A172 (cell line): ENCODE data around the gene MLXIP. TPM values are rescaled to one million over a fixed set of nuclear protein-coding genes. Genes with fewer than 3 reads are reported as not detected.
A peak's percentile ranks its signal among the peaks of the same experiment; 100 is the strongest.
"Not testable (repeated sequence)": the region's sequence is repeated elsewhere in the genome, so short reads cannot be mapped to it uniquely, and the experiment has no call there.

Experiments
- DNase-seq: peaks from one replicate; pipeline ENCODE4 v3.0.0-alpha.2; 2015; ENCODE audit warnings: low spot score
- total RNA-seq: library from RNA; depleted of rRNA; stranded (reverse); fragments of >200 nt; shearing (Covaris generic); gene quantifications from 2 replicates; pipeline ENCODE4 v1.2.3, GENCODE V29; 2014

MLXIP gene
- total RNA-seq, 1 experiment from 2014 or later: 5.4 TPM

DNA sequence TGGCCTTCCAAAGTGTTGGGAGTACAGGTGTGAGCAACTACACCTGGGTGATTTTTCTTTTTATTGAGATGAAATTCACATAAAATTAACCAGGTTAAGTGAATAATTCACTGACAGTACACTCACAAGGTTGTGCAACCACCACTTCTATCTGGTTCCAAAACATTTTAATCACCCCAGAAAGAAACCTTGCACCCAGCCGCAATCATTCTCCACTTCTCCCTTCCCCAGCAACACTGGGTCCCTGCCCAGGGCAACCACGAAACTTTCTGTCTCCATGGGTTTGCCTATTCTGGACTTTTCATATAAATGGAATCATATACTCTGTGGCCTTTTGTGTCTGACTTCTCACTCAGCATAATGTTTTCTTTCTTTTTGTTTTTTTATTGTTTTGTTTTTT lies 26.3 kb upstream of the MLXIP start:
- DNase-seq: no peak

DNA sequence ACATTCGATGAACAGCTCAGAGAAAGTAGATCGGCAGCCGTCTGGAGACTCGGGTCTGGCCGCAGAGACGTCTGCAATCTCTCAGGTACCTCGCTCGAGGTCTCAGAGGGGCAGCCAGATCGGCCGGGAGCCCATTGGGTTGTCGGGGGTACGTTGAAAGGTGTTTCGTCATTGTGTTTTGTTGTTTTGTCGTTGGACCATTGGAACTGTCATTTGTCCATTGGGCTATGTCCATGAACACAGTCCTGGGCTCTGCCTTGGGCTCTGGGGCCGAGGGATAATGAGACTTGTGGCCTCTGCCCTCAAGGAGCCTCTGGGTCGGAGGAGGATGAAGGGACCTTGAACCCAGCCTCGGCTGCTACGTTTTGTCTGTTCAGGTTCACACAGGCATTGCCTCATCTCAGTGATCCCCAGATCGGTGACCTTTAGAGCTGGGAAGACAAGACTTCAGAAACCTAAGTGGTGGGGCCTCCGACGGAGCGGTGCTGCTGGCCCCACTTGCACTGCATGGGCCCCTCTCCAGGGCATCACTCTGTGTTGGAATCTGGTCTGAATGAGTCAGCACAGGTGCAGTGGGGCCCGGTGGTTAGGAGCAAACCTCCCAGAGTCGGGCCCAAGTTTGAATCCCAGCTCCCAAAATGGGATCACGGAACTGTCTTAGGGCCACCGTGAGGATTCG lies 23.6 kb upstream of the MLXIP start:
- no peak for DNase-seq

DNA sequence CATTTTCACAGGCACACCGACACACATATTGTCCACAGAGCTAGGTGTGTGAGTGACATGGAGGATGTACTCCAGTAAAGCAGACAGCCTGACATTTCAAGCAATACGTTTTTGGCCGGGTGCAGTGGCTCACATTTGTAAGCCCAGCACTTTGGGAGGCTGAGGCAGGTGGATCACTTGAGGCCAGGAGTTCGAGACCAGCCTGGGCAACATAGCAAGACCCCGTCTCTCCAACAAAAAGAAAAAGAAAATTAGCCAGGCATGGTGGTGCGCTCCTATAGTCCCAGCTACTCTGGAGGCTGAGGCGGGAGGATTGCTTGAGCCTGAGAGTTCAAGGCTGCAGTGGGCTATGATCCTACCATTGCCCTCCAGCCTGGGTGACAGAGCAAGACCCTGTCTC lies 22.1 kb upstream of the MLXIP start:
- not testable (repeated sequence) for DNase-seq

DNA sequence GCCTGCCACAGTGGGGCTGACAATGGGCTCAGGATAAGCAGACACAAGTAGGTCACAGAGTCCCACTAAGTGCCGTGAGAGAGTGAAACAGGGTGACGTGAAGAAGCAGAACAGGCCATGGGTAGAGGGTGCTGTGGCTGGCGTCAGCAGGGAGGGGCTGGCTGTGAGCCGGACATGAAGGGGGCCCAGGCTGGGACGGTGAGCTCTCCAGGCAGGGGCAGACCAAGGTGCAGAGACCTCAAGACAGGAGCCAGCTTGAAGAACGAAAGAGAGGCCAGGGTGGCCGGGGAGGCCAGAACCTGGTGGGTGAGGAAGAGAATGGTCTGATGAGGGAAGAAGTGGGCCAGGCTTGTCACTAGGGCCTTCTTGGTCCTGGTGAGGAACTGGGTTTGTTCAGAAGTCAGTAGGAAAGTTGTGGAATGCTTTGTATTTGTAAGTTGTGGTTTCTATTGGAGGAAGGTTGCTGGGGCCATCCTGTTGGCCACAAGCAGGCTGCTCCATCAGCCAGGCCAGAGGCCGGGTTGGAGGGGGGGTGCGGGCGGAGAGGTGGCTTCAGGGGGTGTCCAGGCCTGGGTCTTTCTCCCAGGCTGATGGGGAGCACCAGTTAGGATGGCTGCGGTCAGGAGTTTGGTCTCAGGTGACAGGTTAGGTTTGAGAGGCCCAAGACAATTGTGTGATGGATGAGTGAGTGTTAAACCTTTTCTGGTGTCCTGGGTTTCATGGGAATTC lies 21.4 kb upstream of the MLXIP start:
- no peak for DNase-seq

DNA sequence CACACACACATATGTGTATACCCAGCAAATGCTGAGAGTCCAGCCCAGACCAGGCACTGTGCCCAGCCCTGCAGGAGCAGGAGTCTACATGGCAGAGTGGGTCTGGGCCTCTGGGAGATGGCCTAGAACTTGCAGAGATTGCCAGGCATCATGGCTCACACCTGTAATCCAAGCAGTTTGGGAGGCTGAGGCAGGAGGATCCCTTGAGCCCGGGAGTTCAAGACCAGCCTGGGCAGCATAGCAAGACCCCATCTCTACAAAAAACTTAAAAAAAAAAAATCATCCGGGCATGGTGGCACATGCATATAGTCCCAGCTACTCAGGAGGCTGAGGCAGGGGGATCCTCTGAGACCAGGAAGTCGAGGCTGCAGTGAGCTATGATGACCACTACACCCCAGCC lies 20.8 kb upstream of the MLXIP start:
- no peak for DNase-seq

DNA sequence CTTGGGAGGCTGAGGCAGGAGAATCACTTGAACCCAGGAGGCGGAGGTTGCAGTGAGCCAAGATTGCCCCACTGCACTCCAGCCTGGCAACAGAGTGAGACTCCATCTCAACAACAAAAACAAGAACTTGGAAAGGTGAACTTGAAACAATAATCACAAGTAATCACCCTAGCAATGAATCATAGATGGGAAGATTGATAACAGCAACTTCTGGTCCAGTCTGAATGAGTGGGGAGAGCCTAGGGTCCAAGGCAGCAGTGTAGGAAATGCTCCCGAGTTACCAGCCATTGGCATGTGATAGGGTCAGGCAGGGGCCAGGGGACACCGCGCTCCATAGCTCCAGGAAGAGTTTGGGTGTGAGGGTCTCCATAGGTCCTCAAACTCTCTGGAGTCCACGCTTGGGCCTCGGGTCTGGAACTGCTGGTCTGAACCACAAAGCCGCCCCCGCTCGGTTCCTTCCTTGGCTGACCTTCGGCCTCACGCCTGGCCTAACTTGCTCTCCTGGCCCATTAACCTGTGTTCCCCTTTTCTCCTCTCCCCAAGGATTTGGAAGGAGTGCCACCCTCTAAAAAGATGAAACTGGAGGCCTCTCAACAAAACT lies 19.9 kb upstream of the MLXIP start:
- no peak for DNase-seq

DNA sequence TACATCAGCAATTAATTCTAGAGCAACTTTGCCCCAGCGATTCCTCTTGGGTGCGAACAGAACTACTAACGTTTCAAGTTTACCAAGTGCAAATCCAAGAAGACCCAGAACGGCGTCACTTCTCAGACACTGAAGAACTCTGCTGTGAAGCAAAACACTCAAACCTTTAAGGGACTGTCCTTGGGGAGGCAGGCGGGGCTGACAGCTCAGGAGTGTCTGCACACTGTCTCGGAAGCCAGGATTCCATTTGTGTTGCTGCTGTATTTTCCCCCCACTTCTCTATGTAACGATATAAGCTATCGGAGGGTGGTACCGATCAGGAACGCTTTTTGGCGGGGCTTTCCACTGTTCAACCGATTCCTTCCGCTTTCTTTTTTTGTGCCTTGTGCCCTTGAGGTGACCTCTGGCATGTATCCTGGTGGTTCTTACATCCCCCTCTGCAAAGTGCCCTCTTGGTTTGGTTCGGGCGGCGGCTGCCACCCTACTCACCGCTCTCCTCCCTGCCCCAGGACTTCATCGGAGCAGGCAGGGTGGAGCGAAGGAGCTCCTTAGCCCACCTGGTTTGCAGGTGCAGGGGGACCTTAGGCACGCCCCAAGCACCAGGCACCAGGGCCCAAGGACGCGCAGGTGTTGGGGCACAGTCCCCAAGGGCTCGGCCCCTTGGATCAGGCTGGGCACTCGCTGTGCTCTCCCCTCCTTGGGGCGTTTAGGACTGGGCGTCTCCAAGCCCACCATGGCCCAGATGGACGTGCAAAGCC lies 19.2 kb upstream of the MLXIP start:
- DNase-seq: no peak

DNA sequence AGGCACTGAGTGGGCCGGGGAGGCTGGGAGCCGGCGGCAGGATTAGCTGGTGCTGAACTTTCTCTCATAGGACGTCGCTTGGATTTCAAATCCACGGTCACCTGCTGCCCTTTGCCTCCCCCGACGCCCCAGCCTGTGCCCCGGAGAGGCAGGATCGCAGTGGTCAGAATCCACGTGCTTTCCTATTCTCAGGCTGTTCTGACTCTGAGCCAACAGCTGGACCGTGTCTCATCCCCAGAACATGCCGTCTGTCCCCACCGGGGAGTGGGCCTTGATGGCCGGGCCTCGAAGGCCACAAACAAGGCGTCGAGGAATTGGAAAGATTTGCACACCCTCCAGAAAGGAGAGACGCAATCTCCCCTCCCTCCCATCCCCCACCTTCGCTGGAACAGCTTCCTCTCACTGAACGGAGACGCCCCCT lies 18.5 kb upstream of the MLXIP start:
- DNase-seq: no peak

DNA sequence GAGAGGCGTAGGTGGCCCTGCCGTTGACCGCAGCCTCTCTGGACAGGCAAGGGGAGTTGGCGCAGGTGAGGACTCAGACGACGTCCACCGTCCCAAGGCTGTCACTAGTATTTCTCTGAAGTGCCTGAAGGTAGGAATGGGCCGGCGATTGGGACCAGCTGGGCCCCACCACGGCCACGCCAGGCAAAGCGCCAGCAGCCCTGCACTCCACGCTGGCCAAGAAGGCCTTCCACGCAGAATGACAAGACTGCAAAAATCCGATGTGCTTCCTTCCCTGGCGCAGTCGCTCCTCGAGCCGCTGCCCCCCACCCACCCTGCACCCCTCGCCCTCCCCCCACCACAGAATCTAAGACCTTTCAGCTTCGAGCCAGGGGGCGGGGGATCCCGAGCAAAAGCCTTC lies 17.3 kb upstream of the MLXIP start:
- DNase-seq: no peak

DNA sequence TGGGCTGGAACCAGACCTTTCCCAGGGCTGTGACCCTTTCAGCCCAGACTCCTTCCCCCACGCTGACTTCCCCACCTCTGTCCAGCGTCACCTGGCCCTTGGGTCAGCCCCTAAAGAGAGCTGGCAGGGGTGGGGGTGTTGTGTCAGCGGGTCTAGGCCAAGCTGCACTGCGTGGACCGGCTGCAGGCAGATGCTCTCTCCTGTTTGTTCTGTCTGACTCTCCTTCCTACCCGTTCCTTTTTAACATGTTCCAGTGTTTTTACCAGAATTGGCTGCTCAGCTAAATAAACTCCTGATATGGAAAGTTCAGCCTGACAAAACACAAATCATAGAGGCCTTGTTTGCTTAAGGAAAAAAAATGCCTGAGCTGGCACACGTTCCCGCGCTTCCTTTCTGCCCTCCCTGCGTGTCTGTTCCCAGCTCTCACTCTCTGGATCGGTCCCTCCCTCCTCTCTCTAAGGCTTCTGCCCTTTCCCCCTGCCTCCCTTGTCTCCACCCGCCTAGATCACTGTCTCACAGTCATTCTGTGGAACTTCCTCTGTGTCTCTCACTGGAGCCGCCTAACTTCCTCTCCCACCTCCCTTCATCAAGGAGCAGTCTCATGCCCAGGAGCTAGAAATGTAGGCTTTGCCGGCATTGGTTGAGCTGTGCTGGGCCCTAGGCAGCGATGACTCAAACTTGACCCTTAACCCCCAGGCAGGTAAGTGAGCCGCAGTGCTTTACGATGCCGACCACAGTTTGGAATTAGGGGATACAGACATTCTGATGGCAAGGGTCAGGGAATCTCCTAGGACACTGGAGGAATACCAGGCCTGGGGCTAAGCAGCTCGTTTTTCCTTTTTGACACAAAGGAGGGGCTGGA lies 15.5 kb upstream of the MLXIP start:
- DNase-seq: peak; percentile 60

DNA sequence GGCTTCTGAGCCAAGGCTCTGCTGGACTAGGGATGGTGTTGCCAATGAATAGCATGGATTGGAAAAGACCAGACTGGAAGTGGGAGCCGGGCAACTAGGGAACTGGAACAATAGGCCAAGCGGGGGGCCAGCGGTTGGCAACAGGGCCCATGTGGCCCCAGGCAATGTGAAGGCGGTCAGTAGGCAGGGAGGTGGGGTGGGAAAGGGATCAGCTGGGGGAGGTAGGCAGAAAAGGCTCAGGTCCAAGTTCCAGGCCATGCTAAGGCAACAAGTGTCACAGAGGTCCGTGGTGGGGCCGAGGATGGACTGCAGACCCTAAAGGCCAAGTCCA lies 14.9 kb upstream of the MLXIP start:
- DNase-seq: no peak

DNA sequence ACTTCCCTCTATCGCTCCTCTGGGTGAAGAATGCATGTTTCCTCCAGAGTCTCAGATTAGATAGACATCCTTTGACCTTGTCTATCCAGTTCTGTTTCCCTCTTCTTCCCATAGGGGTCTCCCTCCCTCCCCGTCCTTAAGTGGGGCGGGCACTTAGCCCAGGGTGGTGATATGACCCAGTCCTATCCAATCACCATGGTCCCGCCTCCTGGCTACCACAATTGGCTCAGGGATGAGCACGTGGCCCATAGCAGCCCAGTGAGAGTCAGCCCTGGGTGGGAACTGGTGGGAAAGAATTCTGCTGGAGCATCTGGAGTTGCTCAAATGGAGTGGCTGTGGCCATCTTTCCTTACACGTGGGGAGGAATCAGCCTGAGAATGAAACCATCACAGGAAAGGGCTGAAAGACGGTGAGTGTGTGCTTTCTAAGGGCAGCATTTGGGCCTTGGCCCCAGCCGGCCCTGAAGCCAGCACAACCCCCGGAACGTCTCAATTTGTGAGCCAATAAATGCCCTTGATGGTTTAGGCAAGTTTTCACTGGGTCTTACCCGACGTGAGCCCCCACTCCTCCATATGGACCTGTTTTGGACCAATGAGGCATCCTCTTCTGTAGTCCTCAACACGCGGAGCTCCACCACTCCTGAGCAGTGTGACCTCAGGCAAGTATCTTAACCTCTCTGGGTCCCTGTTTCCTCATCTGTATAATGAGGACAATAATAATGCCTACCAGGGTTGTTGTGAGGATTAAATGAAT lies 14.4 kb upstream of the MLXIP start:
- DNase-seq: peak; percentile 82

DNA sequence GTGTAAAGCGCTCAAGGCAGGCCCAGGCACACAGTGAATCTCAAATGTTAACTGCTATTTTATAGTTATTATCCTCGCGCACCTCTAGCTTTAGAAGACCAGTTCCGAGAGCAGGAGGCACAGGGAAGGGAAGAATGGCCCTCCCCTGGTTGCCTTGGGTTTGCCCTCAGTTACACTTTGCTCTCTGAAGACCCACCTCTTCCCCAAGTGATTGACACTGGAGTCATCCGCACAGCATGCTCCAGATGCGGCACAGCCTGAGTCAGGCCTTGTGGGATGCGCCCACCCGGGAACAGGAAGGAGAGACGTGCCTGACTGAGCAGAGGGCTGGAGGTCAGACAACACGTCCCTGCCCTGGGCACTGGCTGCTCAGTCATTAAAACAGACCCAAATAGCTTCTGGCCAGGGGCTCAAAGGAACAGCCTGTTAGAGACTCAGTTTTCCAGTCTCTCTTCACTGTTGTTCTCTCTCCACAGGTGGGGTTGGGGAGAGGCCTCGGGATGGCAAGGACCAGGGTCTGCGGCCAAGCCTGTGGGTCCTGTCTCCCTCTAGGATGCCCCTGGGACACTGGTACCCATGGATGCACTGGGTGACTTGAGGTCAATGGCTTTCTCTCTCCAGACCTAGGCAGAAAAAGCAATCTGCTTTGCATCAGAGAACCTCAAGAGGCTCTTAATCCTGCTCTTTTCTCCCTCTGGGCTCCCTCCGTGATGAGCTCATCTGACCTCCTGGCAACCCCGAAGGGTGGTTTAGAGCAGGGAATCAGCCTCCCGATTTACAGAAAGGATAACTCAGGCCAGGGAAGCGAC lies 13.6 kb upstream of the MLXIP start:
- DNase-seq: peak; percentile 71

DNA sequence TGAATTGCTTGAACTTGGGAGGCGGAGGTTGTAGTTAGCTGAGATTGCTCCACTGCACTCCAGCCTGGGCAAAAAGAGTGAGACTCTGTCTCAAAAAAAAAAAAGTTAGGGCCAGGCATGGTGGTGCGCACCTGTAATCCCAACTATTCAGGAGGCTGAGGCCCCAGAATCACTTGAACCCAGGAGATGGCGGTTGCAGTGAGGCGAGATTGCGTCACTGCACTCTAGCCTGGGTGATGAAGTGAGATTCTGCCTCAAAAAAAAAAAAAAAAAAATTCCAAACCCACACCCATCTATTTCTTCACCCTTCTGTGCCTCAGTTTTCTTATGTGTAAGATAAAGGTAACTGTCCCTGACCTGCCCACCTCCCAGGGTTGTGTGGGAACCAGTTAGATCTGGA lies 11.0 kb upstream of the MLXIP start:
- DNase-seq: no peak

DNA sequence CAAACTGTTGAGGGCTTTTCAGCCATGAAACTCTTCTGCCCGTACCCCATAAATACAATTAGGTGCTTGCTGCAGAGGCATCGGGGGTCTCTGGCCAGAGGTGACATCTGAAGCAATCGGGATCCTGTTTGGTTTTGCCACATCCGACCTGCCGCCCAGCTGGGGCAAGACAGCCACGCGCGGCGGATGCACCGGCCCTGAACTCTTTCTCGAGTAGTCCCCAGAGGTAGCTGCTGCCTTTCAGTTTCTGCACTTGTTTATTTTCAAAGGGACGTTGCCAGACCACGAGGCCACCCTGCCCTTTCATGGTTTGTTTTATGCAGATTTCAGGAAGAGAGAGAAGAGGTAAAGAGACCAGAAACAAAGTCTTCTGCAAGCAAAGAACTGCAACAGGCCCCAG lies 10.6 kb upstream of the MLXIP start:
- DNase-seq: no peak

DNA sequence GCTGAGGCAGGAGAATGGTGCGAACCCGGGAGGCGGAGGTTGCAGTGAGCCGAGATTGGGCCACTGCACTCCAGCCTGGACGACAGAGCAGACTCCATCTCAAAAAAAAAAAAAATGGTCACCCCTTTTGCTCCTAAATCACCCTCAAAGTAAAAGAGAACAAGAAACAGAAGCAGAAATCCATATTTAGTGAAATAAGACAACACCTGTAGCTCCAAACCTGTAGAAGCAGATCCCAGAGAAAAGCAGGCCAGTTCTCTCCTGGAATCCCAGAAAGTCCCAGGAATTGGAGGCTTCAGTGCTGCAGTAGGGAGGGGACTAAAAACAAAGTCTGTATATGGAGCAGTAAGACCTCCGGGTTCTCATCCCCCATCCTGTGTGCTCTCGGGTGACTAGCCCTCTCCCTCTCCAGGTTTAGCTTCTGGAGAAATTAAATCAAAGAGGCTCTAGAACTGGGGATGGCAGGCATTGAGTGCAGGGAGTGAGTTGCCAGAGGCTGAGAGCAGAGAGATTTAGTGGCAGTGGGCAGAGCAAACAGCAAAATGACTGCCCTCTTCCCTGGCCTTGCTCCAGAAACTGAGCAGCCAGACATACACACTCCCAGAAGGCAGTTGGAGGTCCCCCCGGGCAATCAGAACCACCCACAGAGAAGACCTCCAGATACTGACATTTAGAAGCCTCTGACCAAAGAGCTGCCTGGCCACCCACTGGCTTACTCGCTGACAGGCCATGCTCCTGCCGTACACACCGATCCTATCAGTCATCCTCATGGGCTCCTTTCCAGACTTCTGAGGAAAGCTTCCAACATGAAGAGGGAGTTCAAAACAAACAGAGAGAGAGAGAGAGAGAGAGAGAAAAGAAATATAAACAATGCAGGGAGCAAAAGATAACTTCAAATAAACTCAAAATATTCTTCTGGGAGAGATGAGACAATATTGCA lies 6.3 kb upstream of the MLXIP start:
- DNase-seq: peak; percentile 87

DNA sequence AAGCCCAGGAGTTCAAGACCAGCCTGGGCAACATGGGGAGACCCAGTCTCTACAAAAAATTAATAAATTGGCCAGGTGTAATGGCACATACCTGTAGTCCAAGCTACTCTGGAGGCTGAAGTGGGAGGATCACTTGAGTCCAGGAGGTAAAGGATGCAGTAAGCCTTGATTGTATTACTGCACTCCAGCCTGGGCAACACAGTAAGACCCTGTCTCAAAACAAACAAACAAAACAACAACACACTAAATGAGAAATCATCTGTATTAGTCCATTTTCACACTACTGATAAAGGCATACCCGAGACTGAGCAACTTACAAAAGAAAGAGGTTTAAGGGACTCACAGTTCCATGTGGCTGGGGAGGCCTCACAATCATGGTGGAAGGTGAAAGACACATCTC lies 4.7 kb upstream of the MLXIP start:
- DNase-seq: no peak

DNA sequence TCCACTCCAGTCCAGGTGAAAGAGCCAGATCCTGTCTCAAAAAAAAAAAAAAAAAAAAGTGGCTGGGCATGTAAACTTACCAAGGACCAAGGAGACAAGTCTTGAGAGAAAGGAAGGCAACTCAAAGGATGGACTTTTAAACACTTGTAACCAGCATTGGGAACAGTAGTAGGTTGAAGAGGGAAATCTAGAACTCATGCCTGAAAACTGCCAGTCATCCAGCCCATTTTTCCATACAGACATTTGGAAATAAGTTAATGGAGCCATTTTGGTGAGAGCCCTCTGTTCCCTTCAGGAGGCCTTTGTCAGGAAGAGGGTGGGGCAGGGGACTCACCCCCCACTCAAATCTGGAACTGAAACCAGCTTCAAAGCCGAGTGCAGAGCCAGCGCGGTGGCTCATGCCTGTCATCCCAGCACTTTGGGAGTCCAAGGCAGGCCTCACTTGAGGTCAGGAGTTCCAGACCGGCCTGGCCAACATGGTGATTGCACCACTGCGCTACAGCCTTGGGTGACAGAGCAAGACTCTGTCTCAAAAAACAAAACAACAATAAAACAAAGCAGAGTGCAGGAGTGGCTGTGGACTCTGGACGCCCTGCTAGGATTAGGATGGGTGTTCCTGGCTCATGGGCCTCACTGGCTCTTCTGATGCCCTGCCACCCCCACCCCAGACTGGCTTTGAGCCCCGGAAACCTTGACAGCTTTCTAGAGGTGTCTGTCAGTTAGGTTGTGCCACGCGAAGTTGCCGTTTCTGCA lies 1.6 kb upstream of the MLXIP start:
- no peak for DNase-seq
